Spleen (tissue), 11 donors: Measurements from ENCODE around the gene CDK14. TPM values are rescaled to one million over a fixed set of nuclear protein-coding genes. Genes with fewer than 3 reads are reported as not detected.
"Not testable (repeated sequence)": the region's sequence is repeated elsewhere in the genome, so short reads cannot be mapped to it uniquely, and the experiment has no call there.

Experiments used
- DNase-seq: peaks from one replicate; pipeline ENCODE4 v3.0.0-alpha.2; 2020
- H3K27ac ChIP-seq, 8 donors: fragments of 200-600 bp; sonication (generic) in 7 of 8; 1 replicate in 4 of 8; 2 replicates in 4 of 8; pipeline versions ENCODE4 v1.5.0 to v1.8.0; 2016 to 2021; ENCODE audit warnings: inconsistent platforms in 4 of 8, mild to moderate bottlenecking in 4 of 8, moderate library complexity in 1 of 8
- H3K27me3 ChIP-seq, 7 donors: fragments of 200-600 bp; sonication (generic) in 6 of 7; replicated peaks in 1 of 7; 1 replicate in 4 of 7; 2 replicates in 3 of 7; pipeline versions ENCODE4 v1.5.0 to v1.8.0; 2016 to 2021; ENCODE audit warnings: inconsistent platforms in 3 of 7, mild to moderate bottlenecking in 1 of 7
- H3K36me3 ChIP-seq, 6 donors: fragments of 200-600 bp; sonication (generic) in 5 of 6; 1 replicate in 4 of 6; 2 replicates in 2 of 6; pipeline versions ENCODE4 v1.5.0 to v1.8.0; 2016 to 2021; ENCODE audit warnings: inconsistent platforms in 2 of 6
- H3K4me1 ChIP-seq, 6 donors: fragments of 200-600 bp; sonication (generic) in 5 of 6; 1 replicate in 3 of 6; 2 replicates in 3 of 6; pipeline versions ENCODE4 v1.5.0 to v1.8.0; 2016 to 2021; ENCODE audit warnings: inconsistent platforms in 3 of 6
- H3K4me3 ChIP-seq, 8 donors: fragments of 200-600 bp; sonication (generic) in 7 of 8; 1 replicate in 4 of 8; 2 replicates in 4 of 8; pipeline versions ENCODE4 v1.5.0 to v1.8.0; 2016 to 2021; ENCODE audit warnings: inconsistent platforms in 4 of 8, mild to moderate bottlenecking in 4 of 8, moderate library complexity in 2 of 8
- H3K9me3 ChIP-seq, 8 donors: fragments of 200-600 bp; sonication (generic) in 7 of 8; 1 replicate in 4 of 8; 2 replicates in 4 of 8; pipeline versions ENCODE4 v1.5.0 to v1.8.0; 2016 to 2021; ENCODE audit warnings: inconsistent platforms in 4 of 8
- POLR2A ChIP-seq, 3 donors: fragments of 450-650 bp; IDR thresholded peaks; one replicate each; pipeline ENCODE4 v1.5.1; 2017; ENCODE audit warnings: antibody characterized with exemption in 3 of 3, mild to moderate bottlenecking in 1 of 3
- POLR2AphosphoS5 ChIP-seq, 3 donors: sonication (generic); formaldehyde crosslinking; IDR thresholded peaks; one replicate each; pipeline ENCODE4 v1.5.1; 2017; ENCODE audit warnings: antibody characterized with exemption in 3 of 3
- WGBS, 5 donors: extraction: QIAGEN DNeasy Blood & Tissue Kit in 3 of 5; methylation state at CpG; one replicate each; pipeline versions ENCODE4 v1.1.5 to v1.1.7; 2013 to 2018; 5-methylcytosine and 5-hydroxymethylcytosine counted together
- intact Hi-C: fragments of 100-400 bp; cut with DNase I; formaldehyde crosslinking; loops from one replicate; pipeline ENCODE4 v1.15.0; 2023; ENCODE audit warnings: low total_unique reads
- polyA plus RNA-seq, 3 donors: library from polyadenylated mRNA; stranded (reverse); fragments of 200-250 nt; gene quantifications; one replicate each; pipeline ENCODE4 v1.2.1, GENCODE V29; 2013
- total RNA-seq, 7 donors: library from RNA; depleted of rRNA in 3 of 7; stranded (reverse); fragments of >200 nt in 3 of 7; fragmentation: NEBNext Ultra II Directional in 4 of 7; extraction: Animal tissue kit (Norgen Biotek cat#: 25700) in 4 of 7; gene quantifications; one replicate each; pipeline versions ENCODE4 v1.1.0 to v1.2.1, GENCODE V29; 2016 to 2021
- TF ChIP-seq, protein P1 (sequence below), 11 experiments: fragments of 200-600 bp in 7 of 11; fragments of 450-650 bp in 4 of 11; sonication (generic) in 4 of 11; IDR thresholded peaks in 8 of 11; conservative IDR thresholded peaks in 3 of 11; 1 replicate in 7 of 11; 2 replicates in 4 of 11; pipeline versions ENCODE4 v1.4.0 to v1.8.0; 2016 to 2021; ENCODE audit warnings: antibody characterized with exemption in 11 of 11, inconsistent platforms in 4 of 11, mild to moderate bottlenecking in 1 of 11
- donor health status: healthy with polysubstance abuse.
- donor health status: DM: no; HTN: no; CAD: no; lungs with moderate emphysema.
- donor health status: DM: no; HTN: no; CAD: no.
- donor health status: Bipolar disorder and iron deficiency.
- donor health status: healthy.
- donor health status: DM: no; HTN: no; CAD: no.
- donor health status: DM: yes; HTN: yes; CAD: no.

CDK14 gene
- total and polyA plus RNA-seq, 10 donors: 6.6 to 109 (median 51.2) TPM

DNA sequence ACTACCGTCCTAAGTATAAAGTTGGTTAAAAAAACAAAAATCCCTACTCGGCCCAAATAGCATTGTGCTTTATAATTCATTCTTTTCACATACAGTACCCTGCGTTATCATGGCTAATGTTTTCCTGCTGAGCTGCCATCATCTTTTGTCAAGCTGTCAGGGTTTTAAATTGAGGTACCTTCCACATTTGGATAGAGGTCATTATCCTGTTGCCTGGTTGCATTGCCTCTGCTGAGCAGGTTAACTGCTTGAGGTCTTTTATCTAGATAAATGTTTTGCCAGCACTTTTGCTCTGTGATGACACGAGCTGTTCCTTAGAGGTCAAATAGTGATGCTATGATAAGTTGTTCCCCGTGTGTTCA, 573.7 kb downstream of the CDK14 start:
- Histone ChIP-seq H3K9me3 (no peaks in the 10 kb centered on the region), H3K4me1 (peaks cover 0 to 12% (median 5%) of the 10 kb centered on the region in 6 donors), H3K27me3 (no peaks in the 10 kb centered on the region), H3K36me3 (no peaks in the 10 kb centered on the region), H3K27ac (no peak overlapping the region), H3K4me3 (no peak overlapping the region)
- 78 to 85% (median 82%) methylated on average over 5 of the region's 5 CpGs for WGBS, 5 donors
- intact Hi-C loops: no loop called here
- no peak for TF ChIP-seq POLR2A (IDR thresholded peaks at IDR 0.05)
- TF ChIP-seq POLR2AphosphoS5 (IDR thresholded peaks at IDR 0.05): no peak
- TF ChIP-seq, protein P1, sequence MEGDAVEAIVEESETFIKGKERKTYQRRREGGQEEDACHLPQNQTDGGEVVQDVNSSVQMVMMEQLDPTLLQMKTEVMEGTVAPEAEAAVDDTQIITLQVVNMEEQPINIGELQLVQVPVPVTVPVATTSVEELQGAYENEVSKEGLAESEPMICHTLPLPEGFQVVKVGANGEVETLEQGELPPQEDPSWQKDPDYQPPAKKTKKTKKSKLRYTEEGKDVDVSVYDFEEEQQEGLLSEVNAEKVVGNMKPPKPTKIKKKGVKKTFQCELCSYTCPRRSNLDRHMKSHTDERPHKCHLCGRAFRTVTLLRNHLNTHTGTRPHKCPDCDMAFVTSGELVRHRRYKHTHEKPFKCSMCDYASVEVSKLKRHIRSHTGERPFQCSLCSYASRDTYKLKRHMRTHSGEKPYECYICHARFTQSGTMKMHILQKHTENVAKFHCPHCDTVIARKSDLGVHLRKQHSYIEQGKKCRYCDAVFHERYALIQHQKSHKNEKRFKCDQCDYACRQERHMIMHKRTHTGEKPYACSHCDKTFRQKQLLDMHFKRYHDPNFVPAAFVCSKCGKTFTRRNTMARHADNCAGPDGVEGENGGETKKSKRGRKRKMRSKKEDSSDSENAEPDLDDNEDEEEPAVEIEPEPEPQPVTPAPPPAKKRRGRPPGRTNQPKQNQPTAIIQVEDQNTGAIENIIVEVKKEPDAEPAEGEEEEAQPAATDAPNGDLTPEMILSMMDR (IDR thresholded peaks at IDR 0.05 in 8 of 11, conservative IDR thresholded peaks at IDR 0.05 in 3 of 11): no peak
- DNase-seq: no peak

DNA sequence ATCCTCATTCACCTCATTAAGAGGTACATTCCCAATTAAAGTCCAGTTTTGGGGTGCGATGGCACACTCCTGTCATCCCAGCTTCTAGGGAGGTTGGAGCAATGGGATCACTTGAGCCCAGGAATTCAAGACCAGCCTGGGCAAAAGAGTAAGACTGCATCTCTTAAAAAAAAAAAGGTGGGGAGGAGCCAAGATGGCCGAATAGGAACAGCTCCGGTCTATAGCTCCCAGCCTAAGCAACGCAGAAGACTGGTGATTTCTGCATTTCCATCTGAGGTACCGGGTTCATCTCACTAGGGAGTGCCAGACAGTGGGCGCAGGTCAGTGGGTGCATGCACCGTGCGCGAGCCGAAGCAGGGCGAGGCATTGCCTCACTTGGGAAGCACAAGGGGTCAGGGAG, 577.1 kb downstream of the CDK14 start:
- intact Hi-C loops, H3K27me3 ChIP-seq, H3K9me3 ChIP-seq, H3K4me1 ChIP-seq, H3K27ac ChIP-seq, H3K36me3 ChIP-seq, DNase-seq, H3K4me3 ChIP-seq: not testable (repeated sequence)
- 95 to 100% (median 97%) methylated on average over 4 to 11 of the region's 11 CpGs for WGBS, 5 donors

DNA sequence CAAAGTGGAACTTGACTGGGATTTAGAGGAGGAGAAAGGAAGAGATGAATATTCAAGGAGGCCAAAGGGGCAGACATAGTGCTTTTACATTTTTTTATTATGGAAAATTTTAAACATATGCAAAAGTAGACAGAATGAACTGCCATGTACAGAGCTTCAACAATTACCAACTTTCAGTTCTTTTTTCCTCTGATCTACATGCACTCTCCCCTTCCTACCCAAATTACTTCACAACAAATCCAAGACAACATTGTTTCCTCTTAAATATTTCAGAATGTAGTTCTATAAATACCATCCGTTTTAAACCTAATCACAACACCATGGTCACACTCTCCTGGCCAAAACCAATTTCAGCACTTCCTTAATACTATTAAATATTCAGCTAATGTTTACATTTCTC, 584.6 kb downstream of the CDK14 start:
- Histone ChIP-seq H3K9me3 (peaks cover 0 to 9% (median 0%) of the 10 kb centered on the region in 8 donors), H3K4me1 (no peaks in the 10 kb centered on the region), H3K27me3 (no peaks in the 10 kb centered on the region), H3K4me3 (no peak overlapping the region), H3K36me3 (no peaks in the 10 kb centered on the region), H3K27ac (no peak overlapping the region)
- TF ChIP-seq, protein P1 (IDR thresholded peaks at IDR 0.05 in 8 of 11, conservative IDR thresholded peaks at IDR 0.05 in 3 of 11): no peak
- TF ChIP-seq POLR2AphosphoS5 (IDR thresholded peaks at IDR 0.05) (no peak), POLR2A (IDR thresholded peaks at IDR 0.05) (no peak)
- 54 to 81% (median 65%) methylated on average over 1 of the region's 1 CpG for WGBS, 5 donors
- intact Hi-C loops: no loop called here
- DNase-seq: no peak

DNA sequence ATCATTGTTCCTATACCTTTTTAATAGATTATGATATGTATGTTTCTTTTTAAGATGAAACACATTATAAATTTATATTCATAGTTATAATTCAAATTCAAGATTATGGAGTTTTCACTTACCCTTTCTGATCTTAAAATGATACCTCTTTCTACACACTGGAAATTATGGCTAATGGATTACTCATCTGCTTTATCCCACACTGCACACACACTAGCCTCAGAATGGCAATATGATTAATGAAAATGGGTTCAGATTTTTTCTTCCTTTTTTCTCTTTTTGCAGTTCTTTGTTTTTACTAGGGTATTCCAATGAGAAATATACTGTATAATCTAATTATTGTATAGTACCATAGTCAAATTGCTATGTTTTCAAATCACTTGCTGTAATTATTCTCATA, 585.8 kb downstream of the CDK14 start:
- H3K9me3 ChIP-seq: peaks cover 0 to 9% (median 0%) of the 10 kb centered on the region in 8 donors
- intact Hi-C loops: no loop called here
- no peaks in the 10 kb centered on the region for H3K4me1 ChIP-seq
- DNase-seq: no peak
- no peak overlapping the region for H3K27ac ChIP-seq
- no peak overlapping the region for H3K4me3 ChIP-seq
- H3K36me3 ChIP-seq: no peaks in the 10 kb centered on the region
- TF ChIP-seq, protein P1 (IDR thresholded peaks at IDR 0.05 in 8 of 11, conservative IDR thresholded peaks at IDR 0.05 in 3 of 11): no peak
- TF ChIP-seq POLR2AphosphoS5 (IDR thresholded peaks at IDR 0.05) (no peak), POLR2A (IDR thresholded peaks at IDR 0.05) (no peak)
- no peaks in the 10 kb centered on the region for H3K27me3 ChIP-seq
